Inflammatory macrophage treated with lipopolysaccharide for 1 hour (primary cell): ENCODE measurements around the gene MYORG.
"Not testable (repeated sequence)": the region's sequence is repeated elsewhere in the genome, so short reads cannot be mapped to it uniquely, and the experiment has no call there.

ENCODE experiments used
- DNase-seq, 2 donors: peaks; one replicate each; pipeline ENCODE4 v3.0.0-alpha.2; 2020 to 2022

Gene MYORG

DNA sequence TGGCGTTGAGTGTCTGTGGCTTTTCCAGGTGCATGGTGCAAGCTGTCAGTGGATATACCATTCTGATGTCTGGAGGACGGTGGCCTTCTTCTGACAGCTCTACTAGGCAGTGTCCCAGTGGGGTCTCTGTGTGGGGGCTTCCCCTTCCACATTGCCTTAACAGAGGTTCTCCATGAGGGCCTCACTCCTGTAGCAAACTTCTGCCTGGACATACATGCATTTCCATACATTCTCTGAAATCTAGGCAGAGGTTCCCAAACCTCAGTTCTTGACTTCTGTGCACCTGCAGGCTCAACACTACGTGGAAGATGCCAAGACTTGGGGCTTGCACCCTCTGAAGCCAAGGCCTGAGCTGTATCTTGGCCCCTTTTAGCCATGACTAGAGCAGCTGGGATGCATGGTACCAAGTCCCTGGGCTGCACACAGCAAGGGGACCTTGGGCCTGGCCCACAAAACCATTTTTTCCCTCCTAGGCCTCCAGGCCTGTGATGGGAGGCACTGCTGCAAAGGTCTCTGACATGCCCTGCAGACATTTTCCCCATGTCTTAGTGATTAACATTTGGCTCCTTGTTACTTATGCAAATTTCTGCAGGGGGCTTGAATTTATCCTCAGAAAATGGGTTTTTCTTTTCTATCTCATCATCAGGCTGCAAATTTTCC, 8.8 kb downstream of the MYORG start:
- DNase-seq: not testable (repeated sequence)

DNA sequence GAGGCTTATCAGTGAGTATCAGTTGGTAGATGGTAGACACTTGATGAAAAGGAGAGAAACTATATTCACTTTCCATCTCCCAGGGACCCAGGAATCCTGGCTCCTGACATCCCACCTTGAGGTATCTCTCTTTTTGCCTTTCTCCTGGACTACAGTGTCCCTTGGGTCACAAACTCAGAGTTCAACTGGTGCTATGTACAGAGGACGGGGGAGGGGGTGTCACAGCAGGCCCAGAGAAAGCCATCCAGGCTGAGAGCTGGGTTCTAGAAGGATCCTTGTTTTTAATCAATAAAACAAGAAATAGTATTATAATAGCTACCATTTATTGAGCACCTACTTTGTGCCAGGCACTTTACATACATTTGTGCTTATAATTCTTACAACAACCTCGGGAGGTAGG, 10.3 kb downstream of the MYORG start:
- DNase-seq: no peak

DNA sequence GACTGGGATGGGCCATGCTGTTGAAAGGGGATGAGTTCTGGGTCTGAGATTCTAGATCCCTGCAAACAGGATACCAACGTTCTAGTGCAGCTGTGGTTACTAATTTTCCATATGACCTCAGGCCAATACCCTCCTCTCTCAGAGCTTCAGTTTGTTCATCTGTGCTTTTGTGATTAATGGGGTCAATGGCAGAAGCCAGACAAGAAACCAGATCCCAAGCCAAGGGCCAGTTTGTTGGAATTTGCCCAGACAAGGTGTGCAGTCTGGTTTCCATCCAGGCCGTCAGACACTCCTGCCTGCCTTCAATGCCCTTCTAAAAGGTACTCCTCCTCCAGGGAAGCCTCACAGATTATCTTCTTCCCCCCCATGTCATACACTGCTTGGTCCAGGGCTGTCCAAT, 11.4 kb downstream of the MYORG start:
- DNase-seq: no peak

DNA sequence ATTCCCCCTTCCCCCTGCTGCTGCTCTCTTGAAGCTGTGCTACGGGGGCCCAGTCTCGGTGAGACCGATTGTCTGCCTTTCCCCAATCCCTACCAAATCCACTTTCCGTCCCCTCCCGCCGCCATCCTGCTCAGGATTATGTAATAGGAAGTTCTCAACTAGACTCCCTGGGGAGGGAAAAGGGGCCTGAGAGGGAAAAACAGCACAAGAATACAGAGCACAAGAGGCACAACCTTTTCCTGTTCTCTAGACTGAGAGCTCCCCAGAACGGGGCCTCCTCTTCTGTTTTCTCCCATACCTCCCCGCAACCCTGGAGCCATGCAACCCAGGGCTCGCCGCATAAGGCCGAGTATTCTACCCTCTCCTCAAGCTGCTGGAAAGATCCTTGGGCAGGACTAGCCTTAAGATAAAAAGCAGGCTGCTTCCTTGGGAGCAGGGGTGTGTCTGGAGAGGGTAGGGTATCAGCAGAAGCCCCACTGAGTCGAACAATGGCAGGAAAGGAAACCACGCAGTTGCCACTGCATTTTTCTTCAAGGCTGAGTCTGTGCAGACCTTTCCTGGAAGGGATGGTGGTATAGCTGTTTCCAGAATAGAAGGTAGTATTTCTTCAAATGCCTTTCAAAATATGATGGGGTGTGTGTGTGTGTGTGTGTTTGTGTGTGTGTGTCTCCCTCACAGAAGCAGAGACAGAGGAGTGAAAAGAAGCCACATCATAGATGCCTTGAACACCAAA, 12.9 kb downstream of the MYORG start:
- DNase-seq: no peak

DNA sequence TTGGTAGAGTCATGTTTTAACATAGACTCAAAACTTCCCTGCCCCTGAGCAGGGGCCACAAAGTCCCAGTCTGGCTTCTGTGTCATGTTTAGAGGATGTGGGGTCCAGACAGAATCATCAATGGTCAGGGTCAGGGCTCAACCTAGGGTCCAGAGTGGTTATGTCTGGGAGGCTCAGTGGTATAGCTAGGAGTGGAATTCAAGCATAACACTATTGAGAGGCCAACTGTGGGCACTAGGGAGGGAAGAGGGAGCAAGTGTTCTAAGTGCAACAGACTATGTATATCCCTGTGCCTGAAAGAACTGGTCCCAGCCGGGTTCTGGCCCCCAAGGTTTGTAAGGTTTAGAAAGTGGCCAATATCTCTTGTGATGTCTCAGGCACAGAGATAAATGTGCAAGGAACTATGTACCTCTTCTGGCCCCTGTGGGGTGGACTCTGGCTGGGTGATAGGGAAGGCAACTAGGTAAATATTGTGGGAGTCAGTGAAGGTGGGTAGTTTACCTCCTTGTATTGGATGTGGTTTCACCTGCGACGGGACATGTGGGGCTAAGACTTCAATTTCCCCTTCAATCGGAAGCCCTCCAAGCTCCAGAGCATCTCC, 14.0 kb downstream of the MYORG start:
- no peak for DNase-seq

DNA sequence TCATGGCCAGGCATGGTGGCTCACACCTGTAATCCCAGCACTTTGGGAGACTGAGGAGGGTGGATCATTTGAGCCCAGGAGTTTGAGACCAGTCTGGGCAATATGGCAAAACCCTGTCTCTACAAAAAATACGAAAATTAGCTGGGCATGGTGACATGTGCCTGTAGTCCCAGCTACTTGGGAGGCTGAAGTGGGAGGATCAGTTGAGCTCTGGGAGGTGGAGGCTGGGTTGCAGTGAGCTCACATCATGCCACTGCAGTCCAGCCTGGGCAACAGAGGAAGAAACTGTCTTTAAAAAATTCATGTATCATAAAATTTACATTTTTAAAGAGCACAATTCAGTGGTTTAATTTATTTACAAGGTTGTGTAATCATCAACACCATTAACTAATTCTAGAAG, 23.7 kb downstream of the MYORG start:
- not testable (repeated sequence) for DNase-seq

DNA sequence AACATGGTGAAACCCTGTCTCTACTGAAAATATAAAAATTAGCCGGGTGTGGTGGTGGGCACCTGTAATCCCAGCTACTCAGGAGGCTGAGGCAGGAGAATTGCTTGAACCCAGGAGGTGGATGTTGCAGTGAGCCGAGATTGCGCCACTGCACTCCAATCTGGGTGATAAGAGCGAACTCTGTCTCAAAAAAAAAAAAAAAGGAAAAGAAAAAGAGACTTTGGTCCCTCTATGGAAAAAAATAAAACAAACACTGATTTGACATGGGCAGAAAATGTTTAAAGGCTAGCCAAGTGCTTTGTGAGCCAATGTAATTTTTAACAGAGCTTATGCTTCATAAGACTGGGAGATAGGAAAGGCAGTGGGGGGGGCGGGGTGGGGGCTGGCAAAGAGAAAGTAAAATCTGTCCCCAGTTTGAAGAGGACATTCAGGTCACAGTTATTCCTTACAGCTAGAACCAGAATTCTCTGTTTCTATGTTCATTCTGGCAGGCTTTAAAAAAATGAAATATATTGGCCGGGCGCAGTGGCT, 24.5 kb downstream of the MYORG start:
- DNase-seq: not testable (repeated sequence)

DNA sequence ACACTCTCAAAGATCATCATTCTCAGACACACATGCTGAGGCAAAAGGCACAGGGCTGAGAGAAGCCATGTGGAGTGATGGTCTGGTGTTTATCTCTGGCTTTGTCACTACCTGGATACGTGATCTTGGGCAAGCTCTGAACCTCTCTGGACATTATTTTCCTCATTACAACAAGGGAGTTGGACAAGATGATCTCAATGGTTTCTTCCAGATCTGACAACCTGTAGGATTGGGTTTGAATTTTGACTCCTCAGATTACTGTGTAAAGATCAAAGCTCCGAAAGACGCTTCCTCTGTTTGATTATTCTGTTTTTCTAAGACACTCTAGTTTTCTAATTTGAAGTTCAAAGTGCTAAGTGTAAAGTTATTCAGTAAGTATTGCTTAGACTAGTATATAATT, 27.4 kb downstream of the MYORG start:
- DNase-seq: no peak

DNA sequence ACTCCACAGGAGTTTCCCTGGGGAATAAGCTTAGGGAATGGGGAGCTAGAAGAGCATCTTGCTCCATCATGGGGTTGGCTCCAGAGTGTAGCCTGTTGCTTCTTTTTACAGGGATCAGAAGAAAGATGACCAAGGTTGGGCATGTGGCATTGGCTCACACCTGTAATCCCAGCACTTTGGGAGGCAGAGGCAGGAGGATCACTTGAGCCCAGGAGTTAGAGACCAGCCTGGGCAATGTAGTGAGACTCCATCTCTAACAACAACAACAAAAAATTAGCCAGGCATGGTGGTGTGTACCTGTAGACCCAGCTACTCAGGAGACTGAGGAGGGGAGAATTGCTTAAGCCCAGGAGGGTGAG, 28.9 kb downstream of the MYORG start:
- no peak for DNase-seq

DNA sequence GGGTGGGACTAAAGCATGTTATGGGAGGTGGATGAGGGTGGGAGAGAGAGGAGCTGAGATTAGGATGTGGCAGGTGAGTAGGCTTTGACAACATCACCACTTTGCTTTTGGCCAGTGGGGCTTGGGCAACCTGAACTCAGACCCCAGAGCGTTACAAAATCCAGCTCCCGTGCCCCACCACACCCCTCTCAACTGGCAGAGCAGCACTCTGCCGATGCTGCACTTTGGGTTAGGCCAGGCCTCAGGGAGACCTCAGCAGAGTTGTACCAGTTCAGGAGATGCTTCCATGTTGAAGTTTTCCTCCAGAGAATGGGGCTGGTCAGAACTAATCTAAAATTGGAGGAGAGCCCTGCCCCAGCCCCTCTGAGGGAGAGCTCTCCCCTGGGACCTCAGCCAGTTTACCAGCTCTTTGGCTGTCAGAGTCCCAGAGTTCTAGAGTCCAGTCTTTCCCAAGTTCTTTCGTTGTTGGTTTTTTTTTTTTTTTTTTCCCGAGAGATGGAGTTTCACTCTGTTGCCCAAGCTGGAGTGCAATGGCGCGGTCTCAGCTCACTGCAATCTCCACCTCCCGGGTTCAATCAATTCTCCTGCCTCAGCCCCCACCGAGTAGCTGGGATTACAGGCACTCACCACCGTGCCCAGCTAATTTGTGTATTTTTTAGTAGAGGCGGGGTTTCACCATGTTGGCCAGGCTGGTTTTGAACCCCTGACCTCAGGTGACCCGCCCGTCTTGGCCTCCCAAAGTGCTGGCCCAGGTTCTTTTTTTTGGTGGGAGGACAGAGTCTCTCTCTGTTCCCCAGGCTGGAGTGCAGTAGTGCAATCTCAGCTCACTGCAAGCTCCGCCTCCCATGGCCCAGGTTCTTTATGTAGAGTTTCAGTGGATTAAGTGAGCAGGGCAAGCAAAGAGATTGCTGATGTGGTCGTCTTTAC, 29.6 kb downstream of the MYORG start:
- no peak for DNase-seq

DNA sequence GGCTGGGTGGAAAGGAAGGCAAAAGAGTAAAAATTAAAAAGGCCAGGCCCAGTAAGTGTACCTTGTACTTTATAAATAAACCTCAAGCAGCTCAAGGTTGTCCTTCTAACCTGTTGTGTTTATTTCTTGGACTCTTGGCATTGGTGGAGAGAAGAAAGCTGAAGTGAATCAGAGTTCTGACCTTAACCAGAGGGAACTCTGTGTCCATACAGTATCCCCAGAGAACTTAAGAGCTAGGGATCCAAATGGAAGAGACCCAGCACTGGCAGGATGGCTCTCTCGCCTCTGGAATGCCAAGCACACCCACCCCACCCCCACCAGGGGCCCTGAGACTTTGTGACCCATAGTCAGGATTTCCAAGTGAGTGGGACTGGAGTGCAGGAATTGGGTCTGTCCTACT, 33.1 kb downstream of the MYORG start:
- no peak for DNase-seq

DNA sequence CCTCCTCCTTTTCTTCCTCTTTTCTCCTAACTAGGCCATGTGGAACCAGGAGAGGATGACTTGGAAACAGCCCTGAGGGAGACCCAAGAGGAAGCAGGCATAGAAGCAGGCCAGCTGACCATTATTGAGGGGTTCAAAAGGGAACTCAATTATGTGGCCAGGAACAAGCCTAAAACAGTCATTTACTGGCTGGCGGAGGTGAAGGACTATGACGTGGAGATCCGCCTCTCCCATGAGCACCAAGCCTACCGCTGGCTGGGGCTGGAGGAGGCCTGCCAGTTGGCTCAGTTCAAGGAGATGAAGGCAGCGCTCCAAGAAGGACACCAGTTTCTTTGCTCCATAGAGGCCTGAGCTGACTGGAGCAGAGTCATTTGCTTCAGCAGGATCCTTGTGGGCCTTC, 33.6 kb downstream of the MYORG start:
- DNase-seq: peak in 1 of 2 donors; percentile 34

DNA sequence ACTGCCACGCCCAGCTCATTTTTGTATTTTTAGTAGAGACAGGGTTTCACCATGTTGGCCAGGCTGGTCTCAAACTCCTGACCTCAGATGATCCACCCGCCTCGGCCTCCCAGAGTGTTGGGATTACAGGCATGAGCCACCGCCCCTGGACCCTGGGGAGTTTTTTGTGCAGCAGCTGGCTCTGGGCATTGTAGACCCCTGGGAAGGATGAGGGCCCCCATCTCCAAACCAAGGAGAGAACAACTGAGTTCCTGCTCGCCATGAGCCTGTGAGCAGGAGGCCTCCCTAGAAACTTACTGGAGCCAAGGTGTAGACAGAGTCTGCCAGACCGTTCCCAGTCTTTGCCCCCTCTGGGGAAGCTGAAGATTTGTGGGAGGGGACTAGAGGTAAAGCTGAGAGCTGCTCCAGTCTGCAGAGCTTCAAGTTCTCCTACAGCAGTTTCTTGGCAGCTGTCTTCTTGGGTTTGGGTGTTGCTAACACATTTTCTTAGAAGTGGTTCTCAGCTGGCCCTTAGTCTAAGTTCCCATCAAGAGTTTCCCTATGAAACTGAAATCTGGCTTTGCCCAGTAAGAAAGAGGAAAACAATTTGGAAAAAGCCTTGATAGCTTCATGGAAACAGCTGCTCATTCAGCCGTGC, 34.9 kb downstream of the MYORG start:
- no peak for DNase-seq

DNA sequence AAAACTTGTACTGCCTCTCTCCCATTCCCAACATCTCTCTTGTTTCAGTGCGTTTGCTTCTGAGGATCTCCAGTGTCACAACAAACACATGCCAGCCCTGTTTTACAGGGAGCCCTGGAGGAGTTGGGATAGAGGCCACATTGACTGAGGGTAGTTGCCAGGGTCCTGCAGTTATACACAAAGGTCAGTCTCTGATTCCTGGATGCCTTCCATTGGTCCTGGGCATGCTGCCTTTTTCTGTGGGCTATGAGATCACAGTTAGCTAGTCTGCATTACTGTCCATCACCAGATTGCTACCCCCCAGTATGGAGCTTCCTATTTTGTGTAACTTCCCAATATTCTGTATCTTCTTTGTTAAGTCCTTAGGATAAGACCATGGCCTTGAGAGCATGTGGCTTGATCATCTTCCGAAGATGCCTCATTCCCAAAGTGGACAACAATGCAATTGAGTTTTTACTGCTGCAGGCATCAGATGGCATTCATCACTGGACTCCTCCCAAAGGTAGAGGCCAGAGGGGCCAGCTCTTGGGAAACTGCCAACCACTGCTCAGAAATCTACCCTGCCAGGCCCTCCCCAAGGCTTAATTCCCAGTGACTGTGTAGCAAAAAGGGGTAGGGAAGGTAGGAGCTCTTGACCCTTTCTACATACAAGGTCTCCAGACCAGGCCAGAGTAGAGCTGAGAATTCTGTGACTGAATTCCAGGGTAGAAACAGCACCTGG, 37.9 kb downstream of the MYORG start:
- DNase-seq: no peak

DNA sequence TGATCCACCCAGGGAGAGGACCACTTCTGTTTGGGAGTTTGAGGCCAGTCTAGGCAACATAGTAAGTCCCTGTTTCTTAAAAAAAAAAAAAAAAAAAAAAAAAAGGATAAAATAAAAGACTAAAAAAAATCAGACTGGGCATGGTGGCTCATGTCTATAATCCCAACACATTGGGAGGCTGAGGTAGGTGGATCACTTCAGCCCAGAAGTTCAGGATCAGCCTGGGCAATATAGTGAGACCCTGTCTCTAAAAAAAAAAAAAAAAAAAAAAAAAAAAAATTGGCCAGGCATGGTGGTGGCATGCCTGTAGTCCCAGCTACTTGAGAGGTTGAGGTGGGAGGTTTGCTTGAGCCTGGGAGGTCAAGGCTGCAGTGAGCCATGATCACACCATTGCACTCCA, 38.6 kb downstream of the MYORG start:
- DNase-seq: not testable (repeated sequence)

DNA sequence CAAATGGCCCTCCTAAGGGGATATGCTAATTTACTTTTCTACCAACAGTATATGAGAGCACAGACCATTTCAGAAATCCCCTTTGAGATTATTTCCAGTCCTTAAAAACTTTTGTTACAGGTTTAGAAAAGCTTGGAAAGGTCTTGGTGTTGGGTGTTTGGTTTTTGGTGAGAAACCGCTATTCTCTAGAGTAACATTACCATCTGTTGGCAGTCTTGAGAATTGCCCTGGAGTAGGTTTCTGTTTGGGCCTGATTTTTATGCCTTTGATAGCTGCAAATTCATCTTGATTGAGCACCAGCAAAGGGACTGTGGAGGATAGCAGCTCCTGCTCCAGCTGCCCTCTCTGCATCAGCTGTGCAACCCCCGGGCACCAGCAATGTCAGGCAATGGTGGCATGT, 39.3 kb downstream of the MYORG start:
- no peak for DNase-seq

DNA sequence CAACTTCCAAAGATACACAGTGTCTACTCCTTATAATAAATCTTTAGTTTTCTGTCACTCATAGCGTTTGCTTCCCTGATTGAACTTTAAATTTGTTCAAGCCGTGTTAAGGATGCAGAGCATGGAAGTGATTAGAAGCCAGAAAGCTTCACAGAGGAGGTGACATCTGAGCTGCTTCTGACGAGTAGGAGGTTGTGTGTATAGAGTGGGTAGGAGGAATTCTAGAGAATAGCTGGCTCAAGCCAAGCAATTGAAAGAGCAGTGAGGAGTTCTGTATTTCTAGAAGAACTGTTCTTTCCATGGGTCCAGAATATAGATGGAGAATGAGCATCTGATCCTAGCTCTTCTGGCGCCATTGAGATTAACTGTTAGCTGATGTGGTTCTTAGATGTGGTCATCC, 41.3 kb downstream of the MYORG start:
- no peak for DNase-seq

DNA sequence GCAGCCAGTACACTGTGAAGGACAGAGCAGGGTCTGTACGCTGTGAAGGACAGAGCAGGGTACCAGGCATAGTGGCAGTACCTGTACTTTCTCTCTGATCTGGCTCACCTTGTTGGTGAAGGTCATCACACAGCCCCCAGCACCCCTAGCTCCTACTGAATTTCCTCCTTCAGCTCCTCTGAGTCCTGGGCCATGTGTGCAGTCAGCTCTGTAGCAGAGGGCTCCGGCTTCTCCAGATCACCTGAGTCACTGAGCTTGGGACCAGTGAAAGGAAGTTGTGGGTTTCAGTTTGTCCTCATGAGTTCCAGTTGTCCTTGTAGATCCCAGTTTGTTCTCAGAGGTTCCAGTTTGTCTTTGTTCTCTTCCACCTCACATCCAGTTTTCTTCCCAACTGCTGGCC, 41.8 kb downstream of the MYORG start:
- DNase-seq: peak in 1 of 2 donors; percentile 15

DNA sequence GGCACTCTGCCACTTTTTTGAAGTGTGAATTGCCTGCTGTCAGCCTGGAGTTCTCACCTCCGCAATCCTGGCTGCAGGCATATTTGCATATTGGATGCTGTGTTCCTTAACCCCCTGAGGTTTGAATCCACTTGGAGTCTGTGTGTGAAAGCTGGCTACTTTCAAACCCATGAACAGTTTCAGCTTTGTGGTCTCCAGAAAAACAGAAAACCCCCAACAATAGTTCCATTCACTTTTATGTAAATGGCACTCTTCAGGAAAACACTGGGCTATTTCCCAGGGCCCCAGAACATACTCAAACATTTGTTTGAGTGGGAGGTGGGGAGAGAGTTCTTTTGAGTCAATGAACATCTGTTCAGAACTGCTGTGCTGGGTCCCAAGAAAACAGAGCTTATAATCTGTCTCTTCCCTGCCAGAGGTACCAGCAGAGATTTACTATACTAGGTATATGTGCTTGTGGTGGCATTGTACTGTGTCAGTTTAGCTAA, 42.3 kb downstream of the MYORG start:
- no peak for DNase-seq

DNA sequence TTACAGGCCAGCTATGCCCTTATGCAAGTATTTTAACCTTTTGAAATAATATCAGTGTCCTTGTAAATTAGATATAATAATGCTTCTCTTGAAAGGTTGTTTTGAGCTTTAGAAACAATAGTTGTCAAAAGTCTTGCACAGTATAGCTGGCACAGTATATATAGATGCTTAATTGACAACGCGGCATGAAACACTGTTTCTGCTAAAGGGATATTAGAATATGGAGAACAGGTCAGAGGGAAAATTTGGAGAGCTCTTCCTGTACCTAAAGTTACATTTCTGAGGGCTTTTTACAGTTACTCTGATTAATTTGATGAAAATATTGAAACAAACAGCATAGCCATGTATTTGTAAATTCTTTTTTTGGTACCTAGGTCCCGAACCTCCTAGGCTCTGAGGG, 42.9 kb downstream of the MYORG start:
- DNase-seq: no peak

DNA sequence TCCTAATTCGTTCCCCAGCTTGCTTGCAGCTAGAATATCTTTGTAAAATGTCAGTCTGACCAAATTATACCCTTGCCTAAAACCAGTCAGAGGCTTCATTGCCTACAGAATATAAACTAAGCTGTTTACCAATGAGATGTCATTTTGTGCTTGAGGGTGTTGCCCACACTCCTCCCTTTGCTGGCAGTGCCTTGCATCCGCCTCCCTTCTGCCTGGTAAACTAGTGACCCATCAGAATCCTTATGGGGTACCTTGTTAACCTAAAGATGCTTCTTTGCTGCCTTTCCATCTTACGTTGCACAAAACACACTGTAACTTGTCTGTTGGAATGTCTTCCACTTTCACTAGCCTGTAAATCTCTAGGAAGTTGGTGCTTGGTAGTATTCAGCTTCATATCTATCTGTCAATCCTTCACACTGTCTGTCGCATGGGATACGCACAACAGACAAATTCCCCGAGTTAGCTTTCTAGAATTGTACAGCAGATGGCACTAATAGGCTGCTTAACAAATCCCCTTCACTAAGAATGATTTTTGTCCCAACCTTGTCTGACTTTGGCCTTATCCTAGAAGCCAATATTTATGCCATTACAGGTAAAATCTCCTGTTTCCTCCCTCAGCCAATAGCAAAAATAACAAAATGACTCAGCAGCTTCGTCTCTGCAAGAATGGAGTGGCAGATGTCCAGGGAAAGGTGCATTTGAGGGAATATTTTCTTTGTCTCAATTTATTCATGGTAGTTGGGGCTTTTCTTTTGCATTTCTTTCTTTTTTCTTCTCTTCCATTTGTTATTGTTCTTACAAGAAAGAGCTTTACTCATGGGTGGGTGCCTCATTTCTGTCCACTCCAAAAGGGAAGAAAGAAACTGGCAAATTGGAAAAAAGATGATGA, 44.4 kb downstream of the MYORG start:
- peak; percentile 23 to 52 for DNase-seq
